ENCODE data around the gene SNRPD1. TPM values are rescaled to one million over a fixed set of nuclear protein-coding genes. Genes with fewer than 3 reads are reported as not detected.
"Not testable (repeated sequence)": the region's sequence is repeated elsewhere in the genome, so short reads cannot be mapped to it uniquely, and the experiment has no call there.

The SNRPD1 gene
- total RNA-seq, 6 donors from 2014 or later: 2.1 to 35.8 (median 14.4) TPM

DNA sequence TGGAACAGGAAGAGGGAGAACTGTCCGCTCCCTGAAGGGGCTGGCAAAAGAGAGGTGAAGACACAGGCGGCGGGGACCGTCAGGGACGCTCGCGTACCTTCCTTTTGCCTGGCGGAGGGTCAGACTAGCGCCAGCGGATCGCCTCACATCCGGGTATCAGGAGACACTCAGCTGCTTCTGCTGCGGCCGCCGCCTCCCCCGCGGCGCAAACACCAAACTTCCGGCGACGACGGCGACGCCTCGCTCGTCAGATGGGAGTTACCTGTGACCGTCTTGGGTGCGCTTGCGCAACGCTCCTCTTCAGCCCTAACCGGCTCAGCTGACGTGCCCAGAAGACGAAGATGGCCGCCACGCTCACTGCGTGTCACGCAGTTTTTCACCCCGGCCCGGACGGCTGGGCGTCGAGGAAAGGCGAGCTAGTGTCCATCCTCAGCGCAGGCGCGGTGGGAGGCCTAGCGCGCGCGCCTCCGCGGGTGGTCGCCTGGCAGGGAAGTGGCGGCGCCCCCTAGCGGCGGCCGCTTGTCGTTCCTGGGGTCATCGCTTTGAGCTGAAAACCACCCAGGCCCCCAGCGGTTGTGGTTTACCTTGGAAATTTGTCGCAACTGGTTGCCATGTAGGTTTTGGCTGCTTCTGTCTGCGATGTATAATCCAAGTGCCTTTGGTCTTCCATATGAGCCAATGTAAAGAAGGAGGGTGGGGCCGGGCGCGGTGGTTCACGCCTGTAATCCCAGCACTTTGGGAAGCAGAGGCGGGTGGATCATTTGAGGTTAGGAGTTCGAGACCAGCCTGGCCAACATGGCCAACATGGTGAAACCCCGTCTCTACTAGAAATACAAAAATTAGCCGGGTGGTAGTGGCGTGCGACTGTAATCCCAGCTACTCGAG lies 11.3 kb upstream of the SNRPD1 start, which contains the start of gene ESCO1:
Gene ESCO1 (minus strand): TSS at position 179 of the 885 bp plus-strand sequence. CDS start 25,861 bp downstream, outside the sequence.
- peak; percentile 94 to 100 (median 98) for TF ChIP-seq CTCF (IDR thresholded peaks at IDR 0.05)
- peak in 1 of 4 donors; percentile 92 for TF ChIP-seq EP300 (IDR thresholded peaks at IDR 0.05)
- TF ChIP-seq POLR2A (IDR thresholded peaks at IDR 0.05): peak in 3 of 4 donors; percentile 86 to 96 (median 89)
- peak; percentile 96 for TF ChIP-seq POLR2AphosphoS5 (IDR thresholded peaks at IDR 0.05)

GRCh38 chr18:21602299-21602587 lies 9.9 kb upstream of the SNRPD1 start:
- DNase-seq (peak in 1 of 2 donors; percentile 22), ATAC-seq (ENCODE audit: low FRiP score in 2 of 2) (no peak)
- H3K9me3 ChIP-seq: no peaks in the 10 kb centered on the region
- 45 to 82% methylated on average over 5 of the region's 5 CpGs for WGBS, 2 donors
- H3K36me3 ChIP-seq: no peaks in the 10 kb centered on the region
- peaks cover 12 to 36% (median 20%) of the 10 kb centered on the region in 4 donors for H3K4me1 ChIP-seq
- H3K4me3 ChIP-seq: no peak overlapping the region
- H3K27ac ChIP-seq: peak overlapping the region in 1 of 4 donors; percentile 52
- H3K27me3 ChIP-seq: no peaks in the 10 kb centered on the region
- TF ChIP-seq CTCF (IDR thresholded peaks at IDR 0.05): no peak
- TF ChIP-seq POLR2AphosphoS5 (IDR thresholded peaks at IDR 0.05): no peak
- no peak for TF ChIP-seq POLR2A (IDR thresholded peaks at IDR 0.05)
- TF ChIP-seq EP300 (IDR thresholded peaks at IDR 0.05): no peak

More for the DNA sequence above, 11.3 kb upstream of the SNRPD1 start, which contains the start of gene ESCO1:
- ATAC-seq (ENCODE audit: low FRiP score in 2 of 2) (peak; percentile 97), DNase-seq (peak; percentile 97 to 98)
- peak within 1 kb of the TSS; percentile 43 to 86 (median 72) for H3K4me3 ChIP-seq
- 13 to 18% methylated on average over 10 to 43 of the region's 74 CpGs for WGBS, 2 donors
- no peaks in the 10 kb centered on the region for H3K36me3 ChIP-seq
- H3K9me3 ChIP-seq: no peaks in the 10 kb centered on the region
- H3K27ac ChIP-seq: peak within 1 kb of the TSS; percentile 95 to 99 (median 97)
- H3K27me3 ChIP-seq: no peaks in the 10 kb centered on the region
- H3K4me1 ChIP-seq: peaks cover 12 to 41% (median 22%) of the 10 kb centered on the region in 4 donors

DNA sequence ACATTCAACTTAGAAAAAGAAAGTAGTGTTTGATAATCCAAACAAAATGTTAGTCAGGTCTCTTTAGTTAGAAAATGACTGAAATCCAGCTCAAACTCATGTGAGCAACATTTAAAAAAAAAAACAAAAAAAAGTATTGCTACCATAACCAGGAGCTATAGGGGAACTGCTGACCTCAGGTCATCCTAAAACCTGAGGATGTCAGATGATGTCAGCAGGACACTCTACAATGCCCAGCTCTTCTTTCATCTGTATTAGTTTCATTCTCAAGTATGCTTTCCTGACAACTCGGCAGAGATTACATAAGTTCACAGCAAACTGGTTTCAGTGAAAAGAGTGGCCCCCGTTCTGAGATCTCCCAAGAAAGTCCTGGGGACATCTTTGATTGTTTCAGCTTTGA lies 7.4 kb upstream of the SNRPD1 start:
- Histone ChIP-seq H3K4me3 (peak overlapping the region in 1 of 4 donors; percentile 5), H3K4me1 (peaks cover 3 to 21% (median 7%) of the 10 kb centered on the region in 4 donors), H3K9me3 (no peaks in the 10 kb centered on the region), H3K36me3 (no peaks in the 10 kb centered on the region), H3K27me3 (no peaks in the 10 kb centered on the region), H3K27ac (peak overlapping the region in 3 of 4 donors; percentile 52 to 57 (median 56))
- ATAC-seq (ENCODE audit: low FRiP score in 2 of 2) (no peak), DNase-seq (no peak)
- TF ChIP-seq POLR2A (IDR thresholded peaks at IDR 0.05) (no peak), POLR2AphosphoS5 (IDR thresholded peaks at IDR 0.05) (no peak), CTCF (IDR thresholded peaks at IDR 0.05) (no peak), EP300 (IDR thresholded peaks at IDR 0.05) (no peak)
- 27 to 29% methylated on average over 2 of the region's 2 CpGs for WGBS, 2 donors

DNA sequence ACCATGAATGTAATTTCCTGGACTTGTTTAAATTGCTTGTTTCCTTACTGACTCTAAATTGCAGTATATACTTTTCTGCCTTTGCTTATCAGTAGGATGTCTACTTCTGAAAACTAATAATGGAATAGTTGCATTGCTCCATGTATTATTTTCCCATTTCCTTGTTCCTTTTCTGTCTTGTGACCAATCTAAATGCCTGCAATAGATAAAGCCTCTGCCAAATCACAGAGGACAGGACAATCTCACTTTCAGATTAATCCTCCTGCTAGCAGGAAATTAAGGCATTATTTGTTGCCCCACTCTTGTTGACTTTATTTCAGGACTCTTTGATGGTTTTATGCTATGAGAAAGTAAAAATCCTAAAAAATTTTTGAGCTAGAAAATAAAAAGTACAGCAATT lies 6.9 kb upstream of the SNRPD1 start:
- ATAC-seq (ENCODE audit: low FRiP score in 2 of 2) (no peak), DNase-seq (no peak)
- Histone ChIP-seq H3K9me3 (no peaks in the 10 kb centered on the region), H3K36me3 (no peaks in the 10 kb centered on the region), H3K4me1 (peaks cover 3 to 21% (median 7%) of the 10 kb centered on the region in 4 donors), H3K27me3 (no peaks in the 10 kb centered on the region), H3K27ac (peak overlapping the region in 3 of 4 donors; percentile 52 to 57 (median 56)), H3K4me3 (no peak overlapping the region)
- TF ChIP-seq POLR2AphosphoS5 (IDR thresholded peaks at IDR 0.05): no peak
- no peak for TF ChIP-seq EP300 (IDR thresholded peaks at IDR 0.05)
- no peak for TF ChIP-seq POLR2A (IDR thresholded peaks at IDR 0.05)
- TF ChIP-seq CTCF (IDR thresholded peaks at IDR 0.05): no peak

DNA sequence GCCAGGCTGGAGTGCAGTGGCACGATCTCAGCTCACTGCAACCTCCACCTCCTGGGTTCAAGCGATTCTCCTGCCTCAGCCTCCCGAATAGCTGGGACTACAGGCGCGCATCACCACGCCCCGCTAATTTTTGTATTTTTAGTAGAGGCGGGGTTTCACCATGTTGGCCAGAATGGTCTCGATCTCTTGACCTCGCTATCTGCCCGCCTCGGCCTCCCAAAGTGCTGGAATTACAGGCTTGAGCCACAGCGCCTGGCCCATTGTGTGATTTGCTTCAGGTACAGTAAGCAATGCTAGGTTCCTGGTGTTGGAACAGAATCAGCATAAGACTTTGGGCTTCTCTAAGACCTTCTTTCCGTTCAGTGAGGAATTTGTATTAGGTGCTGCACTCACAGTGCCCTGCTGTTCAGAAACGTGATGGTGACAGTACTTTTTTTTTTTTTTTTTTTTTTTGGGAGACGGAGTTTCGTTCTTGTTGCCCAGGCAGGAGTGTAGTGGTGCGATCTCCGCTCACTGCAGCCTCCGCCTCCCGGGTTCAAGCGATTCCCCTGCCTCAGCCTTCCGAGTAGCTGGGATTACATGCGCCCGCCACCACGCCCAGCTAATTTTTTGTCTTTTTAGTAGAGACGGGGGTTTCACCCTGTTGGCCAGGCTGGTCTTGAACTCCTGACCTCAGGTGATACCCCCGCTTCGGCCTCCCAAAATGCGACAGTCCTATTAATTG lies 551 bp upstream of the SNRPD1 start:
- 61 to 69% methylated on average over 30 of the region's 30 CpGs for WGBS, 2 donors
- DNase-seq; H3K27me3 ChIP-seq; H3K36me3 ChIP-seq; ATAC-seq (ENCODE audit: low FRiP score in 2 of 2); H3K9me3 ChIP-seq: not testable (repeated sequence)
- Histone ChIP-seq H3K4me1 (peaks cover 7 to 21% (median 18%) of the 10 kb centered on the region in 4 donors), H3K4me3 (peak overlapping the region in 3 of 4 donors; percentile 75 to 90 (median 77)), H3K27ac (peak overlapping the region; percentile 76 to 91 (median 90))

- not testable (repeated sequence) for DNase-seq; H3K27ac ChIP-seq; ATAC-seq (ENCODE audit: low FRiP score in 2 of 2); H3K4me1 ChIP-seq; H3K4me3 ChIP-seq; H3K9me3 ChIP-seq; H3K27me3 ChIP-seq
- H3K36me3 ChIP-seq: peaks cover 17 to 44% (median 35%) of the 10 kb centered on the region in 4 donors
- 88 to 89% methylated on average over 9 of the region's 9 CpGs for WGBS, 2 donors
These were observed 9.5 kb downstream of the SNRPD1 start for GRCh38 chr18:21621640-21622039.

Data from upper lobe of left lung (tissue), 6 donors.